ENCODE results near the gene DYNLT2. TPM values are rescaled to one million over a fixed set of nuclear protein-coding genes. Genes with fewer than 3 reads are reported as not detected.

Gene DYNLT2
- total RNA-seq, 1 experiment from 2014 or later = 1.8 TPM

DNA sequence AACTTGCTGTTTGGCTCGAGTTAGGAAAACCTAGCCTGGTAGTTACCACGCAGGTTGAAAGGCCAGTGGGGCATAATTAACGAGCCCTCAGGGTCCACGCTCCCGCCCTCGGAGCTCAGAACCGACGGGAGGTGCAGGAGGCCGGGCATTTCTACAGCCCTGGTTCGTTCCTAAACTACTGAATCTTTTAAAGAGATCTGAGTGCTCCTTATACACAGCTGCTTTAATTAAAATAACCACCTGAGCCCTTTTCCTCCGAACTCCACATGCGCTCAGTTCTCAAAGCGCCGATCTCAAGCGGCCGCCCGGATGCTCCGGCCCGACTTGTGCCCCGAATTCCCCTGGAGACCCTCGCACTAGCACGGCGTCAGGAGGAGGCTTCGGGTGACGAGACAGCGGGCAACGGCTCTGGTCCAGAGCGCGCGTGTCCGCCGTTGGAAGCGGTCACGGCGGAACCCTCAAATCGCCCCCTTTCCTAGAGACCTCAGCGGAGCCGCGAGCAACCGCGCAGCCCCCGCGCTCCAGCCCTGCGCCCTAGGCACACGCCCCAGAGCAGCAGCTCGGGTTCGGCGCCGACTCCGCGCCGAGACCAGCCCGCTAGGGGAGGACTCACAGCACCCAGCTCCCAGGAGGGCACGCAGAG lies 49.9 kb downstream of the DYNLT2 start:
- Histone ChIP-seq H3K4me1 (ENCODE audit: insufficient read depth, low read length) (peaks cover 7% of the 10 kb centered on the region), H3K14ac (ENCODE audit: insufficient read depth, low read length) (peak overlapping the region; percentile 94), H4K20me1 (ENCODE audit: control insufficient read depth, insufficient read depth, insufficient read length) (no peaks in the 10 kb centered on the region), H3K23ac (ENCODE audit: insufficient read length, low read depth, low read length) (no peak overlapping the region), H3K79me2 (ENCODE audit: insufficient read depth, low read length) (peaks cover 10% of the 10 kb centered on the region; the same call in 1 of the 2 replicates), H4K8ac (replicated peaks; ENCODE audit: insufficient read length, low read depth, low read length) (no peak overlapping the region), H2BK15ac (ENCODE audit: low read depth, low read length) (no peak overlapping the region), H4K5ac (ENCODE audit: insufficient read length, low read depth, low read length) (no peak overlapping the region), H2BK5ac (ENCODE audit: insufficient read length, low read length) (peak overlapping the region; percentile 9), H2BK120ac (ENCODE audit: low read depth, low read length, poor library complexity, severe bottlenecking) (no peak overlapping the region), H3K79me1 (ENCODE audit: insufficient read depth, low read depth, low read length, poor library complexity, severe bottlenecking) (peaks cover 4% of the 10 kb centered on the region), H3K4me2 (ENCODE audit: insufficient read depth, insufficient read length, low read length) (peak overlapping the region; percentile 69), H3K9ac (ENCODE audit: extremely low read depth, insufficient read length, low read length) (peak overlapping the region; percentile 94), H3K27me3 (ENCODE audit: insufficient read depth, low read length) (no peaks in the 10 kb centered on the region), H4K91ac (ENCODE audit: insufficient read length, low read depth, low read length) (no peak overlapping the region), H3K27ac (ENCODE audit: insufficient read length, low read depth, low read length) (no peak overlapping the region), H2AFZ (ENCODE audit: low read length) (no peak overlapping the region), H3K18ac (ENCODE audit: insufficient read length, low read depth, low read length) (peak overlapping the region; percentile 82), H3K9me3 (ENCODE audit: control insufficient read depth, low read depth, low read length) (no peaks in the 10 kb centered on the region), H3K4ac (ENCODE audit: low read depth, low read length) (no peak overlapping the region), H2AK5ac (ENCODE audit: insufficient read length, low read length) (no peak overlapping the region), H3T11ph (ENCODE audit: low read length) (no peak overlapping the region), H2BK12ac (ENCODE audit: insufficient read length, low read depth, low read length) (no peak overlapping the region), H3K23me2 (ENCODE audit: insufficient read length, low read depth, low read length, poor library complexity, severe bottlenecking) (peaks cover 13% of the 10 kb centered on the region), H2BK20ac (ENCODE audit: low read depth, low read length, poor library complexity, severe bottlenecking) (no peak overlapping the region), H3K56ac (ENCODE audit: insufficient read length, low read depth, low read length) (no peak overlapping the region)
- peak overlapping the region in 2 of 3 experiments; percentile 90 to 93; a peak in 5 of 7 replicates for H3K27ac Mint-ChIP-seq
- peaks cover 21 to 27% of the 10 kb centered on the region in 2 experiments for H3K4me1 Mint-ChIP-seq
- no peak for DNase-seq
- H3K27me3 Mint-ChIP-seq (ENCODE audit: low read depth) = no peaks in the 10 kb centered on the region
- peaks cover 0 to 6% of the 10 kb centered on the region in 2 experiments; a peak in 3 of 5 replicates for H3K9me3 Mint-ChIP-seq
- peak overlapping the region; percentile 89 to 94 for H3K4me3 Mint-ChIP-seq
- H3K36me3 Mint-ChIP-seq (ENCODE audit: insufficient read depth in 1 of 3, low read depth in 3 of 3) = peaks cover 22 to 46% (median 27%) of the 10 kb centered on the region in 3 experiments
- no CpG with 5 or more reads among the region's 54 CpGs for WGBS (ENCODE audit: extremely low coverage, insufficient read length, low lambda C conversion rate)
- TF ChIP-seq, protein P1, sequence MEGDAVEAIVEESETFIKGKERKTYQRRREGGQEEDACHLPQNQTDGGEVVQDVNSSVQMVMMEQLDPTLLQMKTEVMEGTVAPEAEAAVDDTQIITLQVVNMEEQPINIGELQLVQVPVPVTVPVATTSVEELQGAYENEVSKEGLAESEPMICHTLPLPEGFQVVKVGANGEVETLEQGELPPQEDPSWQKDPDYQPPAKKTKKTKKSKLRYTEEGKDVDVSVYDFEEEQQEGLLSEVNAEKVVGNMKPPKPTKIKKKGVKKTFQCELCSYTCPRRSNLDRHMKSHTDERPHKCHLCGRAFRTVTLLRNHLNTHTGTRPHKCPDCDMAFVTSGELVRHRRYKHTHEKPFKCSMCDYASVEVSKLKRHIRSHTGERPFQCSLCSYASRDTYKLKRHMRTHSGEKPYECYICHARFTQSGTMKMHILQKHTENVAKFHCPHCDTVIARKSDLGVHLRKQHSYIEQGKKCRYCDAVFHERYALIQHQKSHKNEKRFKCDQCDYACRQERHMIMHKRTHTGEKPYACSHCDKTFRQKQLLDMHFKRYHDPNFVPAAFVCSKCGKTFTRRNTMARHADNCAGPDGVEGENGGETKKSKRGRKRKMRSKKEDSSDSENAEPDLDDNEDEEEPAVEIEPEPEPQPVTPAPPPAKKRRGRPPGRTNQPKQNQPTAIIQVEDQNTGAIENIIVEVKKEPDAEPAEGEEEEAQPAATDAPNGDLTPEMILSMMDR (conservative IDR thresholded peaks at IDR 0.05) = no peak
